ENCODE measurements around the gene STARD3. TPM values are rescaled to one million over a fixed set of nuclear protein-coding genes. Genes with fewer than 3 reads are reported as not detected.

Gene STARD3
- total and polyA plus RNA-seq, 4 donors, result 27.4 to 79.7 (median 64.8) TPM

DNA sequence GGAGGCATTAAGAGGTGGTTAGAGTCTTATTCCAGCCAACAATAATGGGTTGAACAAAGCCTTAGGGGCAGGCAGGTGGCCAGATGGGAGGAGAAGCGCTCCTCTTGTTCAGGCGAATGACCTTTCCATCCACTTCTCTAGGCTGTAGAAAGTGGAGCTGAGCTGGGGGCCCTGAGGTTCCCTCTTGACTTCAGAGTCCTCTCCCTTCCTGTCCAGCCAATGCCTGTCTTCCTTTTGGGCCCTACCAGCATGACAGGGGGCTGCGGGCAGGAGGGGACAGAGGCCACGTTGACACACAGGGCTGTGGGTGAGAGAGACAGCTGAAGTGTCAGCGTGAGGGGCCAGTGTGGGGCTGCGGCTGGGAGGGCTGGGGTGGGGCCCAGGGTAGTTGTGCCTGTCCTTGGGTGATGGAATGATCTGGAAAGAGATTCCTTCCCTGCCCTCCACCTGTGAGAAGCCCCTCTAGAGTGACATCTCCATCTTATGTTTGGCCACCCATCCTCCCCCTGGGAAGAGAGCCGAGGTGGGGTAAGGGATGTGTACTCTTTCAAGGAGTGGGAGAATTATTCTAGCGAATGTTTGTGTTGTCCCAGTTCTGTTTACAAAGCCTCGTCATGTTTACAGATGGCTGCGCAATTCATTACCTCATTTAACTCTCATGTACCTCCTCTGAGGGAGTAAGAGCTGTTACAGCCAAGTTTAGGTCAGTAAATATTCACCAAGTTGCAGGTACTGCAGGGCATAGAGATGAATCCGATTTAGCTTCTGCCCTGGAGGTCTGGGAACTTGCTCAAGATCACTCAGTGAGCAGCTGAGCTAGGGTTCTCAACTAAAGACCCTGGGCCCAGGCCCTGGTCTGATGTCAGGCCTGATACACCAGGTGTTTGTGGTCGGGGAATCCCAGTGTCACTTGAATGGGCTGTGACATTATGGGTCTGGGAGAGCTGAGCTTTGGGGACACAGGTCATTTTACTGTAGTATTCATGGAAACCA, 66.3 kb downstream of the STARD3 start:
- no peak for DNase-seq
- Histone ChIP-seq H3K9me3 (ENCODE audit: control insufficient read depth in 4 of 4, insufficient read depth in 3 of 4, low read length in 3 of 4) (no peaks in the 10 kb centered on the region), H3K27me3 (ENCODE audit: control insufficient read depth in 3 of 3, insufficient read depth in 3 of 3, low read length in 2 of 3) (no peaks in the 10 kb centered on the region), H3K27ac (ENCODE audit: low read depth in 1 of 2, low read length in 1 of 2) (peak overlapping the region; percentile 52 to 62), H3K4me3 (no peak overlapping the region), H3K4me1 (ENCODE audit: control insufficient read depth in 5 of 5, insufficient read depth in 5 of 5, low read length in 5 of 5) (peaks cover 3 to 47% (median 21%) of the 10 kb centered on the region in 5 donors), H3K36me3 (ENCODE audit: control insufficient read depth in 4 of 4, insufficient read depth in 4 of 4, low read length in 4 of 4) (peaks cover 0 to 11% (median 5%) of the 10 kb centered on the region in 4 donors), H3K9ac (ENCODE audit: insufficient read depth in 1 of 2, low read length in 2 of 2) (no peak overlapping the region)
- TF ChIP-seq, protein P1, sequence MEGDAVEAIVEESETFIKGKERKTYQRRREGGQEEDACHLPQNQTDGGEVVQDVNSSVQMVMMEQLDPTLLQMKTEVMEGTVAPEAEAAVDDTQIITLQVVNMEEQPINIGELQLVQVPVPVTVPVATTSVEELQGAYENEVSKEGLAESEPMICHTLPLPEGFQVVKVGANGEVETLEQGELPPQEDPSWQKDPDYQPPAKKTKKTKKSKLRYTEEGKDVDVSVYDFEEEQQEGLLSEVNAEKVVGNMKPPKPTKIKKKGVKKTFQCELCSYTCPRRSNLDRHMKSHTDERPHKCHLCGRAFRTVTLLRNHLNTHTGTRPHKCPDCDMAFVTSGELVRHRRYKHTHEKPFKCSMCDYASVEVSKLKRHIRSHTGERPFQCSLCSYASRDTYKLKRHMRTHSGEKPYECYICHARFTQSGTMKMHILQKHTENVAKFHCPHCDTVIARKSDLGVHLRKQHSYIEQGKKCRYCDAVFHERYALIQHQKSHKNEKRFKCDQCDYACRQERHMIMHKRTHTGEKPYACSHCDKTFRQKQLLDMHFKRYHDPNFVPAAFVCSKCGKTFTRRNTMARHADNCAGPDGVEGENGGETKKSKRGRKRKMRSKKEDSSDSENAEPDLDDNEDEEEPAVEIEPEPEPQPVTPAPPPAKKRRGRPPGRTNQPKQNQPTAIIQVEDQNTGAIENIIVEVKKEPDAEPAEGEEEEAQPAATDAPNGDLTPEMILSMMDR (IDR thresholded peaks at IDR 0.05; ENCODE audit: control extremely low read depth, extremely low read depth), result no peak
- ATAC-seq (ENCODE audit: insufficient read depth, low FRiP score), result no peak
- WGBS, 2 donors, result 59 to 65% methylated on average over 11 to 12 of the region's 12 CpGs

DNA sequence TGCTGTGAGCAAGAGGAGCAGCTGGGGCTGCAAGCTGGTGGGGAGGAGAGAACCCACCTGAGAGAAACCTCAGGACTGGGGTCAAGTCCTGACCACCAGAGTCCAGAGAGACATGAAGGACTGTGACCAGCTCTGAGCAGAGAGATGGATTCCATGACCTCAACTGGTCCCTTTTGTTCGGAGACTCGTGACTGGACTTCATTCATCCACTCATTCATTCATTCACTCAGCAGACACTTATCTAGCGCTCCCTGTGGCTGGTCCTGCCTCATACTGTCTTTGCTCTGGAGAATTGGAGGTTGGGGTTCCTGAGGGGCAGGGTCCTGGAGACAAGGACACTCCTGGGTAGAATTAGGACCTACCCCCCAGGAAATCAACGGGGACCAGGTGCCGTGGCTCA, 67.0 kb downstream of the STARD3 start:
- TF ChIP-seq, protein P1 (IDR thresholded peaks at IDR 0.05; ENCODE audit: control extremely low read depth, extremely low read depth), result no peak
- no peak for ATAC-seq (ENCODE audit: insufficient read depth, low FRiP score)
- H3K4me1 ChIP-seq (ENCODE audit: control insufficient read depth in 5 of 5, insufficient read depth in 5 of 5, low read length in 5 of 5), result peaks cover 3 to 47% (median 21%) of the 10 kb centered on the region in 5 donors

DNA sequence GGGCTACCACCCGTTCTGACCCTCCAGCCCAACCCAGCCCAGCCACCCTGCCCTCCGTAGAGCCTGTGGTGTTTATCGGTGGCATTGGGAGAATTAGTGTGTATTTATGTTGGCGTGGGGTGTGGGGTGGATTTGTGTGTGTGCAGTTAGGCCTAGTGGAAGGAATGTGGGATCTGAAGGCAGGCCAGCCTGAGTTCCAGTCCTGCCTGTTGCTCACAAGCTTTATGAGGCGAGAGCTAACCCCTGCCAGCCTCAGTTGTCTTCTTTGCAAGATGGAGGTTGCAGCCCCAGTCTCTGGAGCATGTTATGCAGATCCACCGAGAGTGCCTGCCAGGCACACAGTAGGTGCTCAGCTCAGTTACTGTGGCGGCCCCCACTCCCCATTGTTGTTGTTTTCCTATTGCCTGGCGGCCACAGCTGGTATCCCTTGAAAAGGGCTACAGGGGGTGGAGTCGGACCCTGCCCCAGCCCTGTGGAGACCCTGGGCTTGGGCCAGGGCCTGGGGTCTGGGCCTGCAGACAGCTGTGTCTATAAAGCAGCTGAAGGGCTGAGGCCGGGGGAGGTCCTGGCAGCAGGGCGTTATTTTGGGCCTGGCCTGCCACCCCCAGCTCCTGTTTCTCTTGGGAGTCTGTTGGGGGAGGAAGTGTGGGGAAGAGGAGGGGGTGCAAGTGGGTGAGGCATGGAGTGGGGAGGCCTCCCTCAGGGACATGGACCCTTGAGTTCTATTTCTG, 68.0 kb downstream of the STARD3 start:
- DNase-seq (peak; percentile 26 to 51 (median 48)), ATAC-seq (ENCODE audit: insufficient read depth, low FRiP score) (no peak)
- peak overlapping the region in 1 of 2 donors; percentile 3 for H3K9ac ChIP-seq (ENCODE audit: insufficient read depth in 1 of 2, low read length in 2 of 2)
- peaks cover 3 to 47% (median 21%) of the 10 kb centered on the region in 5 donors for H3K4me1 ChIP-seq (ENCODE audit: control insufficient read depth in 5 of 5, insufficient read depth in 5 of 5, low read length in 5 of 5)
- H3K9me3 ChIP-seq (ENCODE audit: control insufficient read depth in 4 of 4, insufficient read depth in 3 of 4, low read length in 3 of 4), result no peaks in the 10 kb centered on the region
- H3K4me3 ChIP-seq, result no peak overlapping the region
- H3K36me3 ChIP-seq (ENCODE audit: control insufficient read depth in 4 of 4, insufficient read depth in 4 of 4, low read length in 4 of 4), result peaks cover 0 to 22% (median 14%) of the 10 kb centered on the region in 4 donors
- TF ChIP-seq, protein P1 (IDR thresholded peaks at IDR 0.05; ENCODE audit: control extremely low read depth, extremely low read depth), result no peak
- WGBS, 2 donors, result 57 to 73% methylated on average over 11 of the region's 11 CpGs
- peak overlapping the region; percentile 52 to 78 for H3K27ac ChIP-seq (ENCODE audit: low read depth in 1 of 2, low read length in 1 of 2)
- no peaks in the 10 kb centered on the region for H3K27me3 ChIP-seq (ENCODE audit: control insufficient read depth in 3 of 3, insufficient read depth in 3 of 3, low read length in 2 of 3)

More for the DNA sequence above, 67.0 kb downstream of the STARD3 start:
- H3K4me3 ChIP-seq, result no peak overlapping the region
- no peaks in the 10 kb centered on the region for H3K9me3 ChIP-seq (ENCODE audit: control insufficient read depth in 4 of 4, insufficient read depth in 3 of 4, low read length in 3 of 4)
- H3K27me3 ChIP-seq (ENCODE audit: control insufficient read depth in 3 of 3, insufficient read depth in 3 of 3, low read length in 2 of 3), result no peaks in the 10 kb centered on the region
- peak overlapping the region in 1 of 2 donors; percentile 23 for H3K27ac ChIP-seq (ENCODE audit: low read depth in 1 of 2, low read length in 1 of 2)
- no peak overlapping the region for H3K9ac ChIP-seq (ENCODE audit: insufficient read depth in 1 of 2, low read length in 2 of 2)
- 89% methylated on average over 5 of the region's 5 CpGs for WGBS, 2 donors
- no peak for DNase-seq
- peaks cover 0 to 11% (median 10%) of the 10 kb centered on the region in 4 donors for H3K36me3 ChIP-seq (ENCODE audit: control insufficient read depth in 4 of 4, insufficient read depth in 4 of 4, low read length in 4 of 4)

Measured in lung (tissue), 12 donors.